Embryonic facial prominence (tissue), 1 donor: ENCODE measurements around the gene F9.
"Not testable (repeated sequence)": the region's sequence is repeated elsewhere in the genome, so short reads cannot be mapped to it uniquely, and the experiment has no call there.

Experiments
- DNase-seq: peaks from one replicate; pipeline ENCODE4 v3.0.0-alpha.2; 2016; ENCODE audit errors: extremely low spot score

F9 gene

DNA sequence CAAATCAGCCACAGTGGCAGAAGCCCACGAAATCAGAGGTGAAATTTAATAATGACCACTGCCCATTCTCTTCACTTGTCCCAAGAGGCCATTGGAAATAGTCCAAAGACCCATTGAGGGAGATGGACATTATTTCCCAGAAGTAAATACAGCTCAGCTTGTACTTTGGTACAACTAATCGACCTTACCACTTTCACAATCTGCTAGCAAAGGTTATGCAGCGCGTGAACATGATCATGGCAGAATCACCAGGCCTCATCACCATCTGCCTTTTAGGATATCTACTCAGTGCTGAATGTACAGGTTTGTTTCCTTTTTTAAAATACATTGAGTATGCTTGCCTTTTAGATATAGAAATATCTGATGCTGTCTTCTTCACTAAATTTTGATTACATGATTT lies at the start of gene F9:
Gene F9 (plus strand): TSS at position 190 of the 400 bp plus-strand sequence. CDS start 26 bp downstream, at position 216.
- DNase-seq = no peak

- no peak for DNase-seq
These were observed 46.8 kb upstream of the F9 start for GRCh38 chrX:139483699-139484098.

DNA sequence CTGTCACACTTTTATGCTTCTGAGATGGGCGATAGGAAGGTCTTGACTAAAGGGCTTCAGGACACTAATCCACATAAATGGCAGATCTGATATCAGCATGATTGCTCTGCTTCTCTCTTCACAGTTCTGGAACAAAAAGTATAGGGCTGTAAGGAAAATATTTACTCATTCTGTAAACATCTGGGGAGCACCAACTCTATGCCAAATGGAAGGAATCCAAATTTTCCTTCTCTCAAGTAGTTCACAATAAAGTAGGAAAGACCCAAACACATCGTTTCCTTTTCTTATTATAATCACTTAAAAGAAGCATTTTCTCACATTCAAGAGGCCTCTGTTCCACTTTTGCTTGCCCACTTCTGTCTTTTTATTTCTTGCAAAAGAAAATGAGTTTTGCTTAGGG lies 45.9 kb upstream of the F9 start:
- no peak for DNase-seq

GRCh38 chrX:139495324-139495723 lies 35.2 kb upstream of the F9 start:
- DNase-seq = no peak

DNA sequence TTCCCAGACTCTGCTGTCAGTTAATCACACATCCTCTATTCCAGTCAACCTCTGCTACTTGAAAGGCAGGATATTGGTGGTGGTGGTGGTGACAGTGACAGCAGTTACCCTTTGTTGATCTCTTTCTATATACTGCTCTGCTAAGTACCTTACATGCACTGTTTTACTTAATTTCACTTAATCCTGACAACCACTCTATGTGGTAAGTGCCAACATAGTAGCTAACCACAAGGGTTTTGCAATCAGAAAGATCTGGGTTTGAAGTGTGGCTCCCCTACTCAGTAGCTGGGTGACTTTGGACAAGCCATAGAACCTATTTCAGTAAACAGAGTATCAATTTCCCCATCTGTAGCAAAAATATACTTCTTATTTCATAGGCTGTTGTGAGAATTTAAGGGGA lies 24.2 kb upstream of the F9 start:
- no peak for DNase-seq

DNA sequence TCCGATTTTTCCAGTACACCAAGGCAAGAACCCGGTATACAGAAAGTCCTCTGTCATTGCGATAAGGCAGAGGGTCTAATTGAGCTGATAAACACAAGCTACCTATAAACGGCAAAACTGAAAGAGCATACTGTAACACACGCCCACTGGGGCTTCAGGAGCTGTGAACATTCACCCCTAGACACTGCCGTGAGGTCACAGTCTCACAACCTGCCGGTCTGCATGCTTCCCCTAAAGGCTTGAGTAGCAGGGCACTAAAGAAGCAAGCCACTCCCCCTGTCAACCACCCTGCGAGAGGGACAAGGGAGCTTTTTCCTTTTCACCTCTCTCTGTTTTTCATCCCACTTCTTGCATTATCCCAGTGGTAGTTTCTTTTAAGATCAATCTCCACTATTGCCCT lies 22.4 kb upstream of the F9 start:
- DNase-seq = no peak

GRCh38 chrX:139518475-139518874 lies 12.1 kb upstream of the F9 start:
- DNase-seq = no peak

DNA sequence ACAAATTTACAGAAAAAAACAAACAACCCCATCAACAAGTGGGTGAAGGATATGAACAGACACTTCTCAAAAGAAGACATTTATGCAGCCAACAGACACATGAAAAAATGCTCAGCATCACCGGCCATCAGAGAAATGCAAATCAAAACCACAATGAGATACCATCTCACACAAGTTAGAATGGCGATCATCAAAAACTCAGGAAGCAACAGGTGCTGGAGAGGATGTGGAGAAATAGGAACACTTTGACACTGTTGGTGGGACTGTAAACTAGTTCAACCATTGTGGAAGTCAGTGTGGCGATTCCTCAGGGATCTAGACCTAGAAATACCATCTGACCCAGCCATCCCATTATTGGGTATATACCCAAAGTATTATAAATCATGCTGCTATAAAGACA lies 1.7 kb upstream of the F9 start:
- not testable (repeated sequence) for DNase-seq

DNA sequence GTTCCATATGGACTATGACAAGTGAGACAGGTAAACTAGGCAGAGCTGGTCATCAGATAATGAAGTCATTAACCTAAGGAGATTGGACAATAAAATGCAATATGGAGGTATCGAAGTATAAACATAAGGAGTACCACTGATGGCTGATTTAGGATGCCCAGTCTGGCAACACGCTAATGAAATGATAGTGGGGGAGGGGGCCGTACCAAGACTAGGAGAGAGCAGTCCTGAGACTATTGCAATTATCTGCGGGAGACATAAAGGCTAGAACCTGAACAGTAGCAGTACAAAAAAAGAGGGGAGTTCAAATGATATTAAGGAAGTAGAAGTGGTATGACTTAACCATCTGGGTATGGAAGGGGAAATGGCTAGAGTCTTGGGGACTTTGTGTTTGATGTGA lies 2.3 kb downstream of the F9 start:
- no peak for DNase-seq

GRCh38 chrX:139533444-139533843 lies 2.9 kb downstream of the F9 start:
- DNase-seq = no peak

- DNase-seq = no peak
These were observed 8.6 kb downstream of the F9 start for GRCh38 chrX:139538907-139539790.

DNA sequence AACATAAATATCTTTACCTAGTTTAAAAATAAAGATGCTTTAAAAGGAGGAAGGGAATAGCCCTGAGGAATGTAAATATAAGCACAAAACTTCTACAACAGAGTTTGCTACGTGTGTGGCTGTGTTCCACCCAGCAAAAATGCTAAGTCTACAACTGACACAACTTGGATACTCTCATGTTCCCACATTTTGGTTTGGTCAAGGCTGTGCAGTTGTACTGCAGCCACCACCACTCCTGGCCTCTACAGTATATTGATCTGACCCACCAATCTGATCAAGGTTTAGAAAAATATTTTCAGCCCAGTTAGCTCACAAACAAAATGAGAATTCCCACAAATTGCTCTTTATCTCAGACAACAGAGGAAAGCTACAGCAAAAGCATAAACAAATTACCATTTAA lies 12.1 kb downstream of the F9 start:
- DNase-seq = no peak

DNA sequence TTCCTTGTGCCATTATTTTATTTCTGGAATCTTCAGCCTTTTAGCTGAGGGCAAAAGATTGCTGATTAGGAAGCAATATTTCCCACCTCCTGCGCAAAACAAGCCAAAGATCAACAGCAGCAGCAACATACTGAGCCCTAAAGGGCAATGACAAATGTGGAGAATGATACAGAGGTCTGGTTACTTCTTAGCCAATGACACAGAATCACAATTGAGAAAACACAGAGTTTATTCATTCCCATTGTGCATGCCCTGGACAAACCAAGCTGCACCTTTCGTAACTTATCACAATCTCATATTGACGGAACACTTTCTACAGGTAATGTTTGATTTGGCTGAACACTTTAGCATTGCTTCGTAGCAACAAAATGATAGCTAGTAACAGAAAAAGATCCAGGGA lies 13.4 kb downstream of the F9 start:
- no peak for DNase-seq

DNA sequence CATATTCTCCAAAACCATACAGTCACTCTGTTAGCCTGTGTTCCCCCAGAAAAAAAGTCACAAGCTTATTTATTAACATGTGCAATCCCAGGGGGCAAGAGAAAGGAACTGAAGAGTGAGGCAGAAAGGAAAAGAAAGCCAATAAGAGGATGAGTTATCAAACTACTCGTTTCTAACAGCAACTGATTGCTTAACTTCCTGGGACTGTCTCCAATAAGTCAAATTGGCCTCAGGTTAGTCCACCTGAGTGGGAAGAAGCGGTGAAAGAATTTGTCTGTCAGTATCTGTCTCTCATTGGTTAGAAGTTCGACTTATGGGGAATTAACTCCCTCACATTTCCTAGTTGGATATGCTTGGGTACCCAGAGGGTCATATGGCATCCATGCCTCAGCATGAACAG lies 14.1 kb downstream of the F9 start:
- no peak for DNase-seq

- DNase-seq = no peak
These were observed 23.8 kb downstream of the F9 start for GRCh38 chrX:139554376-139554775.

DNA sequence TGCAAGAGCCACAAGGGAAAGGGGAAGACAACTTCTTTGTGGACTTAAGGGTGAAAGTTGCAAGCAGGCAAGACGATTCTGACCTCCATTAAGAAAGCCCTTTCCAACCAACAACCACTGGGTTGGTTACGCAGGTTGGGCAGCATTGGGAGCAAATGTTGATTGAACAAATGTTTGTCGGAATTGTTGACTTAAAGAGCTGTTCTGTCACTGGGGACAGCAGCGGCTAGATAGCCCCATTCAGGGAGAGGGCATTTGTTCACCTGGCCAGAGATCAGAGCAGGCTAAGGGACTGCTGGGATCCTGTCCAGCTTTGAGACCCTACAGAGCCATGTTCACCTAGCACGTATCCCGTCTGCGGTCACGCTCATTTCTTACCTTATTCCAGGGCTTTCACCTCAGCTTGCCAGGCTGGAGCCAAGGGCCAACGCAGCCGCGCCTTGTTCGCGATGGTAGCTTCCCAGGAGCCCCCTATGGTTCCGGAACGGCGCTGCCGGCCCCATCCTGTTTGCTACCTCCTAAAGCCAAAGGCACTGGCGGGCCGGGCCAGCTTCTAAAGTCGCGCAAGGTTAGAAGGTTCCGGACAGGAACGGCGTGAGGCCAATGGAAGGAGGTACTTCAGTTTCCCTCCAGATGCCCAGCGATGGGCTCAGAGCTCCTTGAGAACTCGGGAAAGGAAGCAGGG lies 24.6 kb downstream of the F9 start:
- DNase-seq = no peak

GRCh38 chrX:139559383-139560042 lies 29.0 kb downstream of the F9 start:
- peak; percentile 80 for DNase-seq

DNA sequence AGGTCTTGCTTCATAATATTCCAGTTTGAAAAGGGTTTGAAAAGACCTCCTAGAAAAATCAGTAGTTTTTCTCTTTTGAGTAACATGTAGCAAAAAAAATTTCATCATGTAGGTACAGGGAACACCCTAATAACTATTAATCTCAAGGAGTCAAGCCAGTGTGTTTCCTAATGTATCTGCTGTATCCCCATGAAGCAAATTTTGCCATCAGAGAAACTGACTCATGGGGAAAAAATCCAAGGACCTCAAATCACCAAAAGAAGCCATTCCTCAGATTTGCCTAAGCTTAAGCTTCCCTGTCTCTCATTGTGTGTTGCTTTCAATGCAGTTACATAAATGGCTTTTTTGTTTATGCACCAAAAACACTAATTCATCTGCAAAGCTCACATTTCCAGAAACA lies 29.7 kb downstream of the F9 start:
- no peak for DNase-seq

DNA sequence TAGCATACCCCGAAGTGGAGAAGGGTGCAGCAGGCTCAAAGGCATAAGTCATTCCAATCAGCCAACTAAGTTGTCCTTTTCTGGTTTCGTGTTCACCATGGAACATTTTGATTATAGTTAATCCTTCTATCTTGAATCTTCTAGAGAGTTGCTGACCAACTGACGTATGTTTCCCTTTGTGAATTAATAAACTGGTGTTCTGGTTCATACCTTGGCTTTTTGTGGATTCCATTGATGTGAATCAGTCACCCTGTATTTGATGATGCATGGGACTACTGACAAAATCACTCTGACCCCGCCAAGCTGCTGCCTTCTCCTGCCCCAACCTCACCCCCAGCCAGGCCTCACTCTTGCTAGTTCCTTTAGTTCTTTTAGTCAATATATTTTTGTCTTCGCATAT lies 32.7 kb downstream of the F9 start:
- DNase-seq = no peak

DNA sequence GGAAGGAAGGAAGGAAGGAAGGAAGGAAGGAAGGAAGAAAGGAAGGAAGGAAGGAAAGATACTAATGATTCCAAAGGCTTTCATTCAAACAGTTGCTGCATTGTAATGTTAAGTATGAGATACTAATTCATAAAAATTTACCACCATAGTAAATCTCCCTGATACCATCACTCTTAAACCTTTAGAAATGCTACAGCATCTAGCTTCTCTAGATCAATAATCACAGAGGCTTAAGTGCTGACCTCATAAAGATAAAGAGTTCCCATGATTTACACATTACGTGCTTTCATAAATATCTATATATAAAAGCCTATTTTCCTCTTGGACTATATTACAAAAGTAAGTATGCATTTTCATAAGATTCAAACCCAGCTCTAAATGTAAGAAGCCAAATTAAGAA lies 36.4 kb downstream of the F9 start:
- DNase-seq = no peak

DNA sequence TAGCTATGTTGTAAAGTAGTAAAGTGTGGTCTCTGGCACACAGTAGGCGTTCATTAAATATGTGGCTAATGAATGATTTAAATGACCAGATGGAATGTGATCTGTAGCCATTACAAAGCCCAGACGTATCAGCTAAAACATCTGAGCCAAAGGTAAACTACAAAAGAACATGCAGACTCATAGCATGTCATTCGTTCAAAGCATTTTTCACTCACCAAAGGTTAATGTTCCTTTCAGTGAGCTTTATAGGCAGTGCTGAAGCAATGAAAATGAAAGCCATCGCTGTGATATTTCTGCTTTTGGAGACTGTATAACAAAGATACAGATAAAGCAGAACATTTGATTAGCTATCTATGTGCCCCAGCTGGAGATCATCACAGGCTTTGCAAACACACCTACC lies 50.5 kb downstream of the F9 start:
- no peak for DNase-seq

- no peak for DNase-seq
These were observed 55.1 kb downstream of the F9 start for GRCh38 chrX:139585613-139586012.

DNA sequence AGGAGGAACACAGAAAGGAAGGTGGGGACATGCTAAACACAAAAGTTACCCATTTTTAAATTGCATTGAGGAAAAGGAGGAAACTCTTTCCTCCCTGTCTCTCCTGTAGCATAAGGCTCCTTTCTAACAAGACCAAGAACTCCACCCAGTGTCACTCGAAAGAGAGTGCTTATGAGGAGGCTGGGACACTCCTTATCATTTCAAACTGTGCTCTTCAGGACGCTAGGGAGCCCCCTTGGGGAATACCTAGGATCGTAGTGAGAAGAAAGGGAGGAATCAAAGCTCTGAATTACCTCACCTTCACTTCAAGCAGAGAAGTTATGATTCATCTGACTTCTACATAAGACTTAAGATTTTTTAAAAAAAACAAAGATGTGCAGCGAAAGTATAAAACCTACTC lies 65.5 kb downstream of the F9 start:
- no peak for DNase-seq
